Subcutaneous adipose tissue (tissue), 4 donors: ENCODE measurements around the gene CHMP6. TPM values are rescaled to one million over a fixed set of nuclear protein-coding genes. Genes with fewer than 3 reads are reported as not detected.

Experiments
- total RNA-seq, 4 donors: library from RNA; depleted of rRNA; stranded (reverse); fragments of >200 nt; gene quantifications; one replicate each; pipeline ENCODE4 v1.1.0, GENCODE V29; 2016
- TF ChIP-seq, protein P1 (sequence below): fragments of 450-650 bp; IDR thresholded peaks from one replicate; pipeline ENCODE4 v1.5.1; 2016; ENCODE audit warnings: low read depth, mild to moderate bottlenecking, control low read depth, antibody characterized with exemption, moderate library complexity

CHMP6 gene
- total RNA-seq, 4 donors from 2014 or later = 18.2 to 36.9 (median 20.0) TPM

GRCh38 chr17:80947200-80947940, 44.3 kb upstream of the CHMP6 start:
- TF ChIP-seq, protein P1, sequence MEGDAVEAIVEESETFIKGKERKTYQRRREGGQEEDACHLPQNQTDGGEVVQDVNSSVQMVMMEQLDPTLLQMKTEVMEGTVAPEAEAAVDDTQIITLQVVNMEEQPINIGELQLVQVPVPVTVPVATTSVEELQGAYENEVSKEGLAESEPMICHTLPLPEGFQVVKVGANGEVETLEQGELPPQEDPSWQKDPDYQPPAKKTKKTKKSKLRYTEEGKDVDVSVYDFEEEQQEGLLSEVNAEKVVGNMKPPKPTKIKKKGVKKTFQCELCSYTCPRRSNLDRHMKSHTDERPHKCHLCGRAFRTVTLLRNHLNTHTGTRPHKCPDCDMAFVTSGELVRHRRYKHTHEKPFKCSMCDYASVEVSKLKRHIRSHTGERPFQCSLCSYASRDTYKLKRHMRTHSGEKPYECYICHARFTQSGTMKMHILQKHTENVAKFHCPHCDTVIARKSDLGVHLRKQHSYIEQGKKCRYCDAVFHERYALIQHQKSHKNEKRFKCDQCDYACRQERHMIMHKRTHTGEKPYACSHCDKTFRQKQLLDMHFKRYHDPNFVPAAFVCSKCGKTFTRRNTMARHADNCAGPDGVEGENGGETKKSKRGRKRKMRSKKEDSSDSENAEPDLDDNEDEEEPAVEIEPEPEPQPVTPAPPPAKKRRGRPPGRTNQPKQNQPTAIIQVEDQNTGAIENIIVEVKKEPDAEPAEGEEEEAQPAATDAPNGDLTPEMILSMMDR = no peak

GRCh38 chr17:80948019-80948975, 43.3 kb upstream of the CHMP6 start:
- TF ChIP-seq, protein P1 = no peak

DNA sequence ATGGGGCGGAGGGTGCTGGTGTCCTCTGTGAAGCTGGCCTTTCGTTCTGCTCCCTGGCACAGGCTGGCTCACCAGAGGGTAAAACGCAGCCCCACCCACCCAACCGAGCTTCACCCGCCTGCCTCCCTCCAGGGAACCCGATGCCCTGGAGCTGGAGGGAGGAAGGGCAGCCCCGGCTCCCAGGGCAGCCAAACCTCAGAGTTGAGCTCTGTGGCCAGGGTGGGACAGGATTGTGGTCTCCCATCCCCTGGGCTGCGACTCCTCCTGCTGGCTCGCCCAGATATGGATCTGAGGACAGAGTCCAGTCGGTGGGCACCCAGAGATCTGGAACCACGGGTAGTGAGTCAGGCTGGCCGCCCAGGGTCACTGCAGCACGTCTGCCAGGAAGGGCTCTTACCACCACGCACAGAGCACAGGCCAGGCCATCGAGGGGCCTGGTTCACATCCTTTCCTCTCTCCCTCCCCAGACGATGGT, 42.6 kb upstream of the CHMP6 start:
- TF ChIP-seq, protein P1 = no peak

GRCh38 chr17:80949451-80950421, 41.9 kb upstream of the CHMP6 start:
- TF ChIP-seq, protein P1 = no peak

DNA sequence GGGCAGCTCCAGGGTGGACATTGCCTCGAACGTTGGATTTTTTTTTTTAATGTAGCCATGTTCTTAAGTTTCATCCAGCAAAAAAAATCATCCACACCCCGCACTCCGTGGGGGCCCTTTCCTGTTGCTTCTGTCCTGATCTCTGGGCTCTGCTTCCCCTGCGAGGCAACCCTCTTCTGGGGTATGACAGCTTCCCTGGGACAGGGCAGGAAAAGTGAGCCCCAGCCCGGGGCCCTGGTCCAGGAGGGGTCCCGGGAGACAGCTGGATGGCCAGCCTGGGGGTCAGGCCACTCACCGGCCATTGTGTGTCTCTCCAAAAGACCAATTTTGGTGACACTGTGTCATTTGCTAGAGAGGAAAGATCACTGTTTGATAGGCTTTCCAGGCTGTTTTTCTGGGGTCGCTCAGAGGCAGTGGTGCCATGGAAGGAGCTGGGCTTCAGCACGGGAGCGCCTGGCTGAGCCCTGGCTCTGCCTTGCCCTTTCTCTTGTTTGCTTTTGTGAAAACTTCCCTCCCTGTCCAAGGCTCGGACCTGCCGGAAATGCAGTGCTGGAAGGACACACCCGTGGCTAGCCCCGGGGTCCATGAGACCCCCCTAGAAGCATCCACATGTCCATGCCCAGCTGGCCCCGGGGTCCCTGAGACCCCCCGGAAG, 41.0 kb upstream of the CHMP6 start:
- TF ChIP-seq, protein P1 = no peak

- TF ChIP-seq, protein P1 = no peak
Measured at GRCh38 chr17:80951121-80952090, 40.2 kb upstream of the CHMP6 start.
